Measurements from ENCODE around the gene ASNS.
A peak's percentile ranks its signal among the peaks of the same experiment; 100 is the strongest.

The ASNS gene

GRCh38 chr7:97842772-97843345 lies 29.3 kb downstream of the ASNS start:
- no peak for DNase-seq

DNA sequence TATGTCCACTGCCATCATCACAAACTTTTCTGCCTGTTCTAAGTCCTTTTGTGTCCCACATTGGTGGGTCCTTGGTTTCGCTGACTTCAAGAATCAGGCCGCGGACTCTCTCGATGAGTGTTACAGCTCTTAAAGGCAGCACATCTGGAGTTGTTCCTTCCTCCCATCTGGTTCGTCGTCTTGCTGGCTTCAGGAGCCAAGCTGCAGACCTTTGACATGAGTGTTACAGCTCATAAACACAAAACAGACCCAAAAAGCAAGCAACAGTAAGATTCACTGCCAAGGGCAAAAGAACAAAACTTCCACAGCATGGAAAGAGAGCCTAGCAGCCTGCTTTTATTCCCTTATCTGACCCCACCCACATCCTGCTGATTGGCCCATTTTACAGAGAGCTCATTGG lies 30.2 kb downstream of the ASNS start:
- no peak for DNase-seq

DNA sequence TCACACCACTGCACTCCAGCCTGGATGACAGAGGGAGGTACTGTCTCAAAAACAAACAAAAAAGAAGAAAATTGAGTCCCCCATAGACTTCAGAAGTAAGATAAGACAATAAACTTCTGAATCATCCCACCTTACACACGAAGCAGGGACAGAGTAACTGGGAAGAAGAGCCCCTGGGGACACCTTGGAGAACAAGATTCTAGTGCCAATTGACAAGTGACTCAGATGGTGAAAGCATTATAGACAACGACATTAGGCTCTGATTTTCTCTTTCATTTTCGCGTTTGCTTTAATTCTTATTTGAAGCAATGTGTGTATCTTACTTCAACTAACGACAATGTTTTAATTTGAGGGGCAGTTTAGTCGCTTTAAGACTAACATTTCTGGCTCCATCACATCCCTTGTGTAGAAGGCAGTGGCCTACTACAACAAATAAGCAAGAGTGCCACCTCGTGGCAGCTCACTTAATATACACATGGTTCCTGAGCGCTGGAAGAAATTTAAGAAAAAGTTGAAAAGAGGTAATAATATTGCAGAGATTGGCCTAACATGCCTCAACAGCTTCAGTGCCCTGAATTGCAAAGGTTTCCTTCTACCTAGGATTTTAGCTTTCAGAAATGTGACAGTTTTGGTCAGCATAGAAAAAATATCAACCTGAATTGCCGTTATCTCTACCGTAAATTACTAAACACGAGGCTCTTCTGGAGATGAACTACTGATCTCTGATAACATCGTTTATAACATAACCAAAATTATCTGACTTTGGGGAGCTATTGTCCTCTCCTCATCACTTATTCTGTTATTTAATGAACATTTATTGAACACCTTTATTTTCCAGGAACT lies 36.7 kb downstream of the ASNS start:
- peak; percentile 74 for DNase-seq

- peak; percentile 53 for DNase-seq
Observed at GRCh38 chr7:97819161-97819560, 53.0 kb downstream of the ASNS start.

DNA sequence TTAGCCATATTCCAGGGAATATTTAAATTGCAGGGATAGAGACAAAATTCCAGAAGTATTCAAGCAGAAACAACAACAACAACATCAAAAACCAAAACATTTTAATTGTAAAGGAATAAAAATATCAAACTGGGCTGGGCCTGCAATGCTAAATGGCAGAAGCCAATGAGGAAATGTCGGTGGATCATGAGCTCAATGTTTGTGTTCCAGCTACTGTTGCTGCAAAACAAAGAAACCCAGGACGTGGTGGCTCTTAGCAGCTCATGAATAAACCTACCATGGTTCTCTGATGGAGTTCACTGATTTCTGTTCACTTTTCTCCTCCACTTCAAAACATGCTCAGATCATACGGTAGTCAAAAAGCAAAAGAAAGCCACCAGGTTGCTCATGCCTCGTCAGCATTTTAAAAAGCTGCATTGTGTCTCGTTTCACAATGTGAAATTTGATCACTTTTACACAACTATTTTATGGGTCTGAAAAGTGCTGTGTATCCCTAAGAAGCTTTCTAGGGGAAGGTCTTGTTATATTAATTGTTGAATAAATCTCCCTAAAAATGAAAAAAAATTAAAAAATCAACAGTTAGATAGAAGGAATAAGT lies 54.0 kb downstream of the ASNS start:
- no peak for DNase-seq

Data from NCI-H748 treated with DMSO at 0.1 percent for 48 hours (cell line).